Measurements from ENCODE around the gene CD300LD.

DNA sequence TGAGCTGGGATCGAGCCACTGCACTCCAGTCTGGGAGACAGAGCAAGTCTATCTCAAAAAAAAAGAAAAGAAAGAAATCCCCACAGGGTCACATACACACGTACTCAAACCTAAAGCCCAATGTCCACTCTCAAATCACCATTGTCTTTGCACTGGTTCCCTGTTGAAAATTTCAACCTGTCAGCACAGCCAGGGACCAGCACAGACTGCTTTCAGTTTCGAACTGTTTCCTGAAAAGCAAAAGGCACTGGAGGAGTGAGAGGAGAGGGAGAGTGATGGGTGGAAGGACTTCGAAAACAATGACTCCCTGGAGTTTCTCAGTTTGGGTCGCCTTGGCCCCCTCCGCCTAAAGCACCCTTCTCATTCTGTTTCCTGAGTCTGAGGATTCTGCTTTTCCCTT, 37.2 kb downstream of the CD300LD start:
- TF ChIP-seq, protein P1, sequence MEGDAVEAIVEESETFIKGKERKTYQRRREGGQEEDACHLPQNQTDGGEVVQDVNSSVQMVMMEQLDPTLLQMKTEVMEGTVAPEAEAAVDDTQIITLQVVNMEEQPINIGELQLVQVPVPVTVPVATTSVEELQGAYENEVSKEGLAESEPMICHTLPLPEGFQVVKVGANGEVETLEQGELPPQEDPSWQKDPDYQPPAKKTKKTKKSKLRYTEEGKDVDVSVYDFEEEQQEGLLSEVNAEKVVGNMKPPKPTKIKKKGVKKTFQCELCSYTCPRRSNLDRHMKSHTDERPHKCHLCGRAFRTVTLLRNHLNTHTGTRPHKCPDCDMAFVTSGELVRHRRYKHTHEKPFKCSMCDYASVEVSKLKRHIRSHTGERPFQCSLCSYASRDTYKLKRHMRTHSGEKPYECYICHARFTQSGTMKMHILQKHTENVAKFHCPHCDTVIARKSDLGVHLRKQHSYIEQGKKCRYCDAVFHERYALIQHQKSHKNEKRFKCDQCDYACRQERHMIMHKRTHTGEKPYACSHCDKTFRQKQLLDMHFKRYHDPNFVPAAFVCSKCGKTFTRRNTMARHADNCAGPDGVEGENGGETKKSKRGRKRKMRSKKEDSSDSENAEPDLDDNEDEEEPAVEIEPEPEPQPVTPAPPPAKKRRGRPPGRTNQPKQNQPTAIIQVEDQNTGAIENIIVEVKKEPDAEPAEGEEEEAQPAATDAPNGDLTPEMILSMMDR (IDR thresholded peaks at IDR 0.05; ENCODE audit: insufficient read depth, low read length, poor library complexity, severe bottlenecking) = no peak
- no peak for TF ChIP-seq EZH2phosphoT487 (conservative IDR thresholded peaks at IDR 0.05; ENCODE audit: low read length)

Measured in SU-DHL-6 (cell line).